RPMI7951 (cell line): ENCODE results near the gene PRSS50. TPM values are rescaled to one million over a fixed set of nuclear protein-coding genes. Genes with fewer than 3 reads are reported as not detected.
A peak's percentile ranks its signal among the peaks of the same experiment; 100 is the strongest.
"Not testable (repeated sequence)": the region's sequence is repeated elsewhere in the genome, so short reads cannot be mapped to it uniquely, and the experiment has no call there.

ENCODE experiments used
- DNase-seq: peaks from one replicate; pipeline ENCODE4 v3.0.0-alpha.2; 2012; ENCODE audit warnings: low read depth
- total RNA-seq: library from RNA; depleted of rRNA; stranded (reverse); fragments of >200 nt; shearing (Covaris generic); gene quantifications from 2 replicates; pipeline ENCODE4 v1.2.3, GENCODE V29; 2014

PRSS50 gene
- total RNA-seq, 1 experiment from 2014 or later, result not detected

- DNase-seq, result peak; percentile 19
Measured at GRCh38 chr3:46708401-46709156, 9.1 kb downstream of the PRSS50 start.

GRCh38 chr3:46707601-46708011 is 10.1 kb downstream of the PRSS50 start:
- no peak for DNase-seq

- no peak for DNase-seq
Measured at GRCh38 chr3:46706771-46707582, 10.7 kb downstream of the PRSS50 start.

- peak; percentile 86 for DNase-seq
Measured at GRCh38 chr3:46705751-46706552, 11.7 kb downstream of the PRSS50 start.

- DNase-seq, result peak; percentile 69
Measured at GRCh38 chr3:46705022-46705530, 12.6 kb downstream of the PRSS50 start.

GRCh38 chr3:46704346-46704745 is 13.3 kb downstream of the PRSS50 start:
- not testable (repeated sequence) for DNase-seq

- no peak for DNase-seq
Measured at GRCh38 chr3:46703013-46703520, 14.6 kb downstream of the PRSS50 start.

GRCh38 chr3:46702246-46703012 is 15.2 kb downstream of the PRSS50 start:
- peak; percentile 21 for DNase-seq

GRCh38 chr3:46701181-46701939 is 16.3 kb downstream of the PRSS50 start, which contains the start of gene TMIE:
Gene TMIE, plus strand, starts transcription at chr3:46701392. Its CDS starts 96 bp downstream, at chr3:46701488.
- DNase-seq, result no peak

GRCh38 chr3:46700772-46701171 is 16.9 kb downstream of the PRSS50 start:
- DNase-seq, result peak; percentile 55

GRCh38 chr3:46699676-46700523 is 17.8 kb downstream of the PRSS50 start:
- DNase-seq, result no peak

GRCh38 chr3:46695962-46696894 is 21.4 kb downstream of the PRSS50 start:
- peak; percentile 53 for DNase-seq

- DNase-seq, result no peak
Measured at GRCh38 chr3:46695177-46695961, 22.3 kb downstream of the PRSS50 start.

- DNase-seq, result no peak
Measured at GRCh38 chr3:46694520-46694919, 23.1 kb downstream of the PRSS50 start.

GRCh38 chr3:46693892-46694226 is 23.8 kb downstream of the PRSS50 start:
- no peak for DNase-seq

- peak; percentile 32 for DNase-seq
Measured at GRCh38 chr3:46693038-46693891, 24.4 kb downstream of the PRSS50 start, which contains the start of gene ALS2CL. Gene ALS2CL, minus strand, starts transcription at chr3:46693679. Its CDS starts 4,239 bp downstream, at chr3:46689440.
